Erythroblast (primary cell): ENCODE measurements around the gene ENTREP3.

ENCODE experiments used
- GATA1 ChIP-seq: IDR thresholded peaks from 2 replicates; pipeline ENCODE4 v1.6.1; 2011; ENCODE audit warnings: low read depth, mild to moderate bottlenecking, control low read depth, low read length, moderate library complexity
- POLR2A ChIP-seq: IDR thresholded peaks from 2 replicates; pipeline ENCODE4 v1.6.1; 2011; ENCODE audit warnings: mild to moderate bottlenecking, low read length

- TF ChIP-seq POLR2A (no peak), GATA1 (no peak)
Observed at GRCh38 chr1:155219592-155220031, 35.7 kb downstream of the ENTREP3 start.
